ENCODE measurements around the gene DNASE1L2. TPM values are rescaled to one million over a fixed set of nuclear protein-coding genes. Genes with fewer than 3 reads are reported as not detected.

DNASE1L2 gene
- total and polyA plus RNA-seq, 2 of the 8 experiments (the other 6 are each of a cell fraction or from before 2014, with no cell fraction given) = 0.35 to 0.97 TPM

DNA sequence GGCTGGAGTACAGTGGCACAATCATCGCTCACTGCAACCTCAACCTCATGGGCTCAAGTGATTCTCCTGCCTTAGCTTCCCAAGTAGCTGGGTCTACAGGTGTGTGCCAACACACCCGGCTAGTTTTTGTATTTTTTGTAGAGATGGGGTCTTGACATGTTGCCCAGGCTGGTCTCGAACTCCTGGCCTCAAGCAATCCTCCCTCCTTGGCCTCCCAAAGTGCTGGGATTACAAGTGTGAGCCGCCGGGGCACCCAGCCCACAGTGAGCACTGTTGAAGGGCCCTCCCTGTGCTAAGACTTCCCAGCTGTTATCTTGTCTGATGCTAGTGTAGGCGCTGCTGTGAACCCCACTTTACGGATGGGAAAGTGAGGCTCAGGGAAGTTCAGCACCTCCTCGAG, 47.8 kb upstream of the DNASE1L2 start (continued):
- TF ChIP-seq EGR1 (IDR thresholded peaks at IDR 0.05; ENCODE audit: borderline replicate concordance, low read depth, low read length) (no peak), CREB1 (IDR thresholded peaks at IDR 0.05) (no peak), KDM1A (IDR thresholded peaks at IDR 0.05; ENCODE audit: borderline replicate concordance, low read length) (no peak), BACH1 (IDR thresholded peaks at IDR 0.05; ENCODE audit: low read length) (no peak)
- TF ChIP-seq, protein P1, sequence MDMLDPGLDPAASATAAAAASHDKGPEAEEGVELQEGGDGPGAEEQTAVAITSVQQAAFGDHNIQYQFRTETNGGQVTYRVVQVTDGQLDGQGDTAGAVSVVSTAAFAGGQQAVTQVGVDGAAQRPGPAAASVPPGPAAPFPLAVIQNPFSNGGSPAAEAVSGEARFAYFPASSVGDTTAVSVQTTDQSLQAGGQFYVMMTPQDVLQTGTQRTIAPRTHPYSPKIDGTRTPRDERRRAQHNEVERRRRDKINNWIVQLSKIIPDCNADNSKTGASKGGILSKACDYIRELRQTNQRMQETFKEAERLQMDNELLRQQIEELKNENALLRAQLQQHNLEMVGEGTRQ (IDR thresholded peaks at IDR 0.05; ENCODE audit: low read length) = no peak

Measured in H1 (cell line).